Measurements from ENCODE around the gene RBM47.

GRCh38 chr4:40525752-40526598 is 103.7 kb downstream of the RBM47 start:
- TF ChIP-seq ZNF138 (tag by site-specific recombination; IDR thresholded peaks at IDR 0.05; ENCODE audit: borderline replicate concordance) (no peak), ZNF776 (tag by site-specific recombination; IDR thresholded peaks at IDR 0.05; ENCODE audit: borderline replicate concordance) (no peak), SCRT2 (tag by site-specific recombination; IDR thresholded peaks at IDR 0.05) (no peak), ZNF426 (tag by site-specific recombination; IDR thresholded peaks at IDR 0.05) (no peak), ZNF114 (tag by site-specific recombination; IDR thresholded peaks at IDR 0.05) (no peak), ZNF670 (tag by site-specific recombination; IDR thresholded peaks at IDR 0.05; ENCODE audit: low read depth) (no peak), ZNF529 (tag by site-specific recombination; IDR thresholded peaks at IDR 0.05; ENCODE audit: insufficient replicate concordance) (no peak)
- TF ChIP-seq, protein P1, sequence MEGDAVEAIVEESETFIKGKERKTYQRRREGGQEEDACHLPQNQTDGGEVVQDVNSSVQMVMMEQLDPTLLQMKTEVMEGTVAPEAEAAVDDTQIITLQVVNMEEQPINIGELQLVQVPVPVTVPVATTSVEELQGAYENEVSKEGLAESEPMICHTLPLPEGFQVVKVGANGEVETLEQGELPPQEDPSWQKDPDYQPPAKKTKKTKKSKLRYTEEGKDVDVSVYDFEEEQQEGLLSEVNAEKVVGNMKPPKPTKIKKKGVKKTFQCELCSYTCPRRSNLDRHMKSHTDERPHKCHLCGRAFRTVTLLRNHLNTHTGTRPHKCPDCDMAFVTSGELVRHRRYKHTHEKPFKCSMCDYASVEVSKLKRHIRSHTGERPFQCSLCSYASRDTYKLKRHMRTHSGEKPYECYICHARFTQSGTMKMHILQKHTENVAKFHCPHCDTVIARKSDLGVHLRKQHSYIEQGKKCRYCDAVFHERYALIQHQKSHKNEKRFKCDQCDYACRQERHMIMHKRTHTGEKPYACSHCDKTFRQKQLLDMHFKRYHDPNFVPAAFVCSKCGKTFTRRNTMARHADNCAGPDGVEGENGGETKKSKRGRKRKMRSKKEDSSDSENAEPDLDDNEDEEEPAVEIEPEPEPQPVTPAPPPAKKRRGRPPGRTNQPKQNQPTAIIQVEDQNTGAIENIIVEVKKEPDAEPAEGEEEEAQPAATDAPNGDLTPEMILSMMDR (tag by site-specific recombination; IDR thresholded peaks at IDR 0.05): no peak
